ENCODE measurements around the gene RGS10. TPM values are rescaled to one million over a fixed set of nuclear protein-coding genes. Genes with fewer than 3 reads are reported as not detected.

The RGS10 gene
- total and polyA plus RNA-seq, 9 of the 15 experiments (the other 6 are each of a cell fraction or from before 2014, with no cell fraction given), result 31.9 to 123 (median 62.1) TPM

DNA sequence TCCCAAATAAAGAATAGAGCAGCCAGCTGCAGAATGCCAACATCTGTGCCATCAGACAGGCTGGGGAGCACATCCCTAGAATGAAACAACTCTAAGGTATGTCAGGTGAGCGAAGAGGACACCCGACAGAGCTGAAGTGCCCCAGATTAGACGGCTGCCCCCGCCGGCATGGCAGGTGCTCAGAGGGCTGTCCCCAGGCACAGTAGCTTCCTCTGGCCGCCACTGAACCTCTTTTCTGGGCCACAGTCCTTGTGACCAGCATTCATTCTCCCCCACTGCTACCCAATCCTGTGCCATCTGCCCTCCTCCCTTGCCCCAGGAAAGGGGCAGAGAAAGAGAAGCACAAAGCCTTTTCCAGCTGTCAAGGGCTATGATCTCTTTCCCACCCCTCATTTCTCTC, 41.7 kb downstream of the RGS10 start:
- WGBS (ENCODE audit: insufficient coverage, low coverage, missing lambda C conversion rate), result 95% methylated on average over 2 of the region's 6 CpGs
- no peaks in the 10 kb centered on the region for H3K9me3 ChIP-seq (replicated peaks; ENCODE audit: control insufficient read depth, insufficient read depth, low read depth, low read length)
- TF ChIP-seq, protein P1, sequence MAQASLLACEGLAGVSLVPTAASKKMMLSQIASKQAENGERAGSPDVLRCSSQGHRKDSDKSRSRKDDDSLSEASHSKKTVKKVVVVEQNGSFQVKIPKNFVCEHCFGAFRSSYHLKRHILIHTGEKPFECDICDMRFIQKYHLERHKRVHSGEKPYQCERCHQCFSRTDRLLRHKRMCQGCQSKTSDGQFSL (CRISPR knock-in tag; IDR thresholded peaks at IDR 0.05), result no peak
- TF ChIP-seq, protein P1 (tag; IDR thresholded peaks at IDR 0.05), result no peak
- TF ChIP-seq SRSF3 (IDR thresholded peaks at IDR 0.05; ENCODE audit: insufficient read depth, low read length) (no peak), ZNF644 (tag; IDR thresholded peaks at IDR 0.05; ENCODE audit: low read depth) (no peak), FOSL1 (tag; conservative IDR thresholded peaks at IDR 0.05) (no peak), ZFP1 (CRISPR knock-in tag; IDR thresholded peaks at IDR 0.05) (no peak), ZNF311 (CRISPR knock-in tag; IDR thresholded peaks at IDR 0.05) (no peak), ZNF217 (CRISPR knock-in tag; IDR thresholded peaks at IDR 0.05) (no peak)
- TF ChIP-seq, protein P2, sequence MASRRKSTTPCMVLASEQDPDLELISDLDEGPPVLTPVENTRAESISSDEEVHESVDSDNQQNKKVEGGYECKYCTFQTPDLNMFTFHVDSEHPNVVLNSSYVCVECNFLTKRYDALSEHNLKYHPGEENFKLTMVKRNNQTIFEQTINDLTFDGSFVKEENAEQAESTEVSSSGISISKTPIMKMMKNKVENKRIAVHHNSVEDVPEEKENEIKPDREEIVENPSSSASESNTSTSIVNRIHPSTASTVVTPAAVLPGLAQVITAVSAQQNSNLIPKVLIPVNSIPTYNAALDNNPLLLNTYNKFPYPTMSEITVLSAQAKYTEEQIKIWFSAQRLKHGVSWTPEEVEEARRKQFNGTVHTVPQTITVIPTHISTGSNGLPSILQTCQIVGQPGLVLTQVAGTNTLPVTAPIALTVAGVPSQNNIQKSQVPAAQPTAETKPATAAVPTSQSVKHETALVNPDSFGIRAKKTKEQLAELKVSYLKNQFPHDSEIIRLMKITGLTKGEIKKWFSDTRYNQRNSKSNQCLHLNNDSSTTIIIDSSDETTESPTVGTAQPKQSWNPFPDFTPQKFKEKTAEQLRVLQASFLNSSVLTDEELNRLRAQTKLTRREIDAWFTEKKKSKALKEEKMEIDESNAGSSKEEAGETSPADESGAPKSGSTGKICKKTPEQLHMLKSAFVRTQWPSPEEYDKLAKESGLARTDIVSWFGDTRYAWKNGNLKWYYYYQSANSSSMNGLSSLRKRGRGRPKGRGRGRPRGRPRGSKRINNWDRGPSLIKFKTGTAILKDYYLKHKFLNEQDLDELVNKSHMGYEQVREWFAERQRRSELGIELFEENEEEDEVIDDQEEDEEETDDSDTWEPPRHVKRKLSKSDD (conservative IDR thresholded peaks at IDR 0.05; ENCODE audit: low read length), result no peak
- in situ Hi-C loops (cut with MboI) (no loop called here), intact Hi-C loops (cut with micrococcal nuclease) (no loop called here)
- no TSS peak for BruUV-seq (replicated peaks)
- H4K20me1 ChIP-seq (replicated peaks; ENCODE audit: control insufficient read depth, insufficient read depth, low read length), result no peaks in the 10 kb centered on the region
- H3K4me2 ChIP-seq (ENCODE audit: insufficient read depth, low read length), result no peak overlapping the region
- no peak for ATAC-seq
- no peaks in the 10 kb centered on the region for H3K79me2 ChIP-seq (ENCODE audit: control insufficient read depth, insufficient read depth, low read length)
- no peaks in the 10 kb centered on the region for H3K9me1 ChIP-seq (ENCODE audit: control insufficient read depth, insufficient read depth, low read length)
- no peaks in the 10 kb centered on the region for H3K27me3 ChIP-seq (ENCODE audit: control insufficient read depth in 2 of 2, insufficient read depth in 2 of 2, low read length in 2 of 2)
- H3K4me1 ChIP-seq (replicated peaks in 1 of 2; ENCODE audit: control insufficient read depth in 2 of 2, insufficient read depth in 2 of 2, low read length in 2 of 2), result no peaks in the 10 kb centered on the region; a peak in 1 of 5 replicates
- peaks cover 42% of the 10 kb centered on the region; the same call in 2 of the 3 replicates for H3K36me3 ChIP-seq (ENCODE audit: control insufficient read depth, insufficient read depth, low read length)
- no peak overlapping the region for H3K4me3 ChIP-seq
- H3K9ac ChIP-seq (ENCODE audit: insufficient read depth in 1 of 2, low read depth in 2 of 2, low read length in 2 of 2), result no peak overlapping the region
- DNase-seq (ENCODE audit: extremely low read depth in 1 of 4, low spot score in 3 of 4), result no peak
- no peak for FAIRE-seq
- POLR2A ChIA-PET, result no interaction called here
- CTCF ChIA-PET (ENCODE audit: low intra/inter-chr PET ratio), result no interaction called here
- H2AFZ ChIP-seq (ENCODE audit: low read depth, low read length), result no peak overlapping the region
- H3K27ac ChIP-seq (ENCODE audit: extremely low read depth, low read depth, low read length), result no peak overlapping the region
